ENCODE measurements around the gene MGAT4B. TPM values are rescaled to one million over a fixed set of nuclear protein-coding genes. Genes with fewer than 3 reads are reported as not detected.

The MGAT4B gene
- total RNA-seq, 1 experiment from 2014 or later, result 151 TPM

DNA sequence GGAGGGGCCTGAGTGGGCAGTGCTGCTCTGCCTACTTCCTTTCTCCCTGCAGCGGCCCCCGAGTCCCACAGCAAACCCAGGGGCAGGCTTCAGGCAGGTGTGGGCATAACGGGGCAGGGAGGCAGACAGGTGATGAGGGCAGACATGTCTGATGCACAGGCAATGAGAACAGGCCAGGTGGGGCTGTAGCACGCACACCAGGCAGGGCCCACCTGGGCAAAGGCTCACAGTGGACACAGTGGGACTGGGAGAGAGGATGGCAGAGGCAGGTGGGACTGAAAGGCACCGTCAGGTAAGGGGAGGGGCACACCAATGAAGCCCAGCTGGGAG lies 7.1 kb downstream of the MGAT4B start:
- H3K36me3 Mint-ChIP-seq, result peaks cover 18% of the 10 kb centered on the region
- ATAC-seq, result no peak
- H3K27me3 Mint-ChIP-seq (ENCODE audit: low read depth), result peaks cover 2% of the 10 kb centered on the region; the same call in 1 of the 2 replicates
- TF ChIP-seq, protein P1, sequence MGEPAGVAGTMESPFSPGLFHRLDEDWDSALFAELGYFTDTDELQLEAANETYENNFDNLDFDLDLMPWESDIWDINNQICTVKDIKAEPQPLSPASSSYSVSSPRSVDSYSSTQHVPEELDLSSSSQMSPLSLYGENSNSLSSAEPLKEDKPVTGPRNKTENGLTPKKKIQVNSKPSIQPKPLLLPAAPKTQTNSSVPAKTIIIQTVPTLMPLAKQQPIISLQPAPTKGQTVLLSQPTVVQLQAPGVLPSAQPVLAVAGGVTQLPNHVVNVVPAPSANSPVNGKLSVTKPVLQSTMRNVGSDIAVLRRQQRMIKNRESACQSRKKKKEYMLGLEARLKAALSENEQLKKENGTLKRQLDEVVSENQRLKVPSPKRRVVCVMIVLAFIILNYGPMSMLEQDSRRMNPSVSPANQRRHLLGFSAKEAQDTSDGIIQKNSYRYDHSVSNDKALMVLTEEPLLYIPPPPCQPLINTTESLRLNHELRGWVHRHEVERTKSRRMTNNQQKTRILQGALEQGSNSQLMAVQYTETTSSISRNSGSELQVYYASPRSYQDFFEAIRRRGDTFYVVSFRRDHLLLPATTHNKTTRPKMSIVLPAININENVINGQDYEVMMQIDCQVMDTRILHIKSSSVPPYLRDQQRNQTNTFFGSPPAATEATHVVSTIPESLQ (CRISPR knock-in tag; IDR thresholded peaks at IDR 0.05), result no peak
- TF ChIP-seq, protein P2, sequence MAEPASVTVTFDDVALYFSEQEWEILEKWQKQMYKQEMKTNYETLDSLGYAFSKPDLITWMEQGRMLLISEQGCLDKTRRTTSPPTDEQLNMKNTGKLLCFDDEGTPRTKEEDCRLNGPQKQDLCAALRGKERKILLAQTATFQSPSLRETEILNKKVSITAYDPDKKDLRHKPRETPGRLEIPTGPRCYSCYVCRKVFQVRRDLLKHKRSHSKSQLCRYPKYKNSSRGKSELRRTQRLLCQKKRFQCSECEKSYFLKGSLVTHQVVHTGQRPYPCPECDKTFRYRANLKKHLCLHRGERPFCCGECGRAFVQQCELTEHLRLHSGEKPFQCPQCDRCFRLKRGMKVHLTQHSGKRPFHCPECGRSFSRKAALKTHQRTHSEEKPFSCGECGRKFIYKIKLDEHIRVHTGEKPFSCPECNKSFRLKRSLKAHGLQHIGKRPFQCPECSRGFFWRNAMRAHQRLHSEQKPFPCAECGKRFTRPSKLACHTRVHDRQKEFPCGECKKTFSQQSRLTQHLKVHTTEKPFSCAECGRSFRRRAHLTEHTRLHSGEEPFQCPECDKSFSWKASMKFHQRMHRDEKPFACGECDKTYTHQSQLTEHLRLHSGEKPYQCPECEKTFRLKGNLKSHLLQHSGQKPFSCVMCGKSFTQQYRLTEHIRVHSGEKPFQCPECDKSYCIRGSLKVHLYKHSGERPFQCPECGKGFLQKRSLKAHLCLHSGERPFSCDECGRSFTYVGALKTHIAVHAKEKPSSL (CRISPR knock-in tag; conservative IDR thresholded peaks at IDR 0.05), result no peak
- TF ChIP-seq IRF2 (CRISPR knock-in tag; IDR thresholded peaks at IDR 0.05; ENCODE audit: borderline replicate concordance, low read depth) (no peak), FOXK1 (CRISPR knock-in tag; IDR thresholded peaks at IDR 0.05) (no peak)
- TF ChIP-seq, protein P3, sequence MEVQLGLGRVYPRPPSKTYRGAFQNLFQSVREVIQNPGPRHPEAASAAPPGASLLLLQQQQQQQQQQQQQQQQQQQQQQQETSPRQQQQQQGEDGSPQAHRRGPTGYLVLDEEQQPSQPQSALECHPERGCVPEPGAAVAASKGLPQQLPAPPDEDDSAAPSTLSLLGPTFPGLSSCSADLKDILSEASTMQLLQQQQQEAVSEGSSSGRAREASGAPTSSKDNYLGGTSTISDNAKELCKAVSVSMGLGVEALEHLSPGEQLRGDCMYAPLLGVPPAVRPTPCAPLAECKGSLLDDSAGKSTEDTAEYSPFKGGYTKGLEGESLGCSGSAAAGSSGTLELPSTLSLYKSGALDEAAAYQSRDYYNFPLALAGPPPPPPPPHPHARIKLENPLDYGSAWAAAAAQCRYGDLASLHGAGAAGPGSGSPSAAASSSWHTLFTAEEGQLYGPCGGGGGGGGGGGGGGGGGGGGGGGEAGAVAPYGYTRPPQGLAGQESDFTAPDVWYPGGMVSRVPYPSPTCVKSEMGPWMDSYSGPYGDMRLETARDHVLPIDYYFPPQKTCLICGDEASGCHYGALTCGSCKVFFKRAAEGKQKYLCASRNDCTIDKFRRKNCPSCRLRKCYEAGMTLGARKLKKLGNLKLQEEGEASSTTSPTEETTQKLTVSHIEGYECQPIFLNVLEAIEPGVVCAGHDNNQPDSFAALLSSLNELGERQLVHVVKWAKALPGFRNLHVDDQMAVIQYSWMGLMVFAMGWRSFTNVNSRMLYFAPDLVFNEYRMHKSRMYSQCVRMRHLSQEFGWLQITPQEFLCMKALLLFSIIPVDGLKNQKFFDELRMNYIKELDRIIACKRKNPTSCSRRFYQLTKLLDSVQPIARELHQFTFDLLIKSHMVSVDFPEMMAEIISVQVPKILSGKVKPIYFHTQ (CRISPR knock-in tag; IDR thresholded peaks at IDR 0.05), result no peak
- H3K27ac Mint-ChIP-seq, result no peak overlapping the region
- peaks cover 35% of the 10 kb centered on the region for H3K4me1 Mint-ChIP-seq
- POLR2A ChIA-PET, result no interaction called here
- DNase-seq (ENCODE audit: low spot score), result no peak
- no peaks in the 10 kb centered on the region for H3K9me3 Mint-ChIP-seq
- CTCF ChIA-PET, result no interaction called here
- no peak overlapping the region for H3K4me3 Mint-ChIP-seq

DNA sequence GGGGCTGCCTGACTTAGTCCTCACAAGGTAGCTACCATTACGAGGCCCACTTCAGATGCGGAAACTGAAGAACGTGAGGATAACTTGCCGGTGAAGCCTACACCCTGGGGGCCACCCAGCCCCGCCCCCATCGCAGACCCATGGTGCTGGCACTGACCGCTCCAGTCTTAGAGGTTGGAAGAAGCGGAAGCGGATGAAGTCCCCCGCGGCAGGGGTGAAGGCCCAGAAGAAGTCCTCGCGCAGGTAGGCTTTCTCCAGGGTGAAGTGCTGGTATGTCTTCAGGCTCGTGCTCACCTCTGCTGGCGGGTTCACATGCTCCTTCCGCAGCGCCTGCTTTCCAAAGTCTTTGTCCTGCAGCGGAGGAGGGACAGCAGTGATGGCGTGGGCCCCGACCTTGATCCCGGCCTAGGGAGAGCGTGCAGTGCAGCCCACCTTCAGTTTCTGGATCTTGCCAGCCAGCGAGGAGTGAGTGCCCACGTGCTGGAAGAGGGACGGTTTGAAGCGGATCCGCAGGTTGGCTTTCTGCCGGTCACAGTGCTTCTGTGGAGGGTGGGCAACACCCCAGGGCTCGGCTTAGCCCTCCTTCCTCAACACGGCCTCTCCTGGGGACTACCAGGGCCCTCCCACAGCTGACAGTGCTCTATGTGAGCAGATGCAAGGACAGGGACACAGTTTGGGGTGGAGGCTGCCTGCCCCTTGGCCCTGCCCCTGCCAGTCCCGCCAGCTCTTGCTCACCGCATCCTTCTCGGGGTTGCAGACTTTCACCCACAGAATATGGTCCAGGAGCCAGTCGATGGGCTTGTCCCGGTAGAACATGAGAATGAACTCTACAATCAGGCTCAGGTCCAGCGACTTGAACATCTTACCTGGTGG lies 7.7 kb downstream of the MGAT4B start:
- Mint-ChIP-seq H3K27ac (no peak overlapping the region), H3K36me3 (peaks cover 18% of the 10 kb centered on the region), H3K4me1 (peaks cover 35% of the 10 kb centered on the region), H3K4me3 (no peak overlapping the region), H3K27me3 (ENCODE audit: low read depth) (no peaks in the 10 kb centered on the region), H3K9me3 (no peaks in the 10 kb centered on the region)
- ChIA-PET POLR2A (no interaction called here), CTCF (interaction anchor here (5.7 kb wide), 1 partner anchor 36 kb away, joined by 39 read pairs; no protein-coding TSS in a partner anchor)
- DNase-seq (ENCODE audit: low spot score) (no peak), ATAC-seq (no peak)
- no peak for TF ChIP-seq ESRRA (CRISPR knock-in tag; IDR thresholded peaks at IDR 0.05; ENCODE audit: borderline replicate concordance)
- TF ChIP-seq TEAD1 (CRISPR knock-in tag; IDR thresholded peaks at IDR 0.05), result no peak
- TF ChIP-seq HMGA2 (CRISPR knock-in tag; IDR thresholded peaks at IDR 0.05), result no peak
- TF ChIP-seq CREM (CRISPR knock-in tag; IDR thresholded peaks at IDR 0.05), result no peak
- TF ChIP-seq, protein P4, sequence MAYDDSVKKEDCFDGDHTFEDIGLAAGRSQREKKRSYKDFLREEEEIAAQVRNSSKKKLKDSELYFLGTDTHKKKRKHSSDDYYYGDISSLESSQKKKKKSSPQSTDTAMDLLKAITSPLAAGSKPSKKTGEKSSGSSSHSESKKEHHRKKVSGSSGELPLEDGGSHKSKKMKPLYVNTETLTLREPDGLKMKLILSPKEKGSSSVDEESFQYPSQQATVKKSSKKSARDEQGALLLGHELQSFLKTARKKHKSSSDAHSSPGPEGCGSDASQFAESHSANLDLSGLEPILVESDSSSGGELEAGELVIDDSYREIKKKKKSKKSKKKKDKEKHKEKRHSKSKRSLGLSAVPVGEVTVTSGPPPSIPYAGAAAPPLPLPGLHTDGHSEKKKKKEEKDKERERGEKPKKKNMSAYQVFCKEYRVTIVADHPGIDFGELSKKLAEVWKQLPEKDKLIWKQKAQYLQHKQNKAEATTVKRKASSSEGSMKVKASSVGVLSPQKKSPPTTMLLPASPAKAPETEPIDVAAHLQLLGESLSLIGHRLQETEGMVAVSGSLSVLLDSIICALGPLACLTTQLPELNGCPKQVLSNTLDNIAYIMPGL (CRISPR knock-in tag; IDR thresholded peaks at IDR 0.05), result no peak
- TF ChIP-seq, protein P5, sequence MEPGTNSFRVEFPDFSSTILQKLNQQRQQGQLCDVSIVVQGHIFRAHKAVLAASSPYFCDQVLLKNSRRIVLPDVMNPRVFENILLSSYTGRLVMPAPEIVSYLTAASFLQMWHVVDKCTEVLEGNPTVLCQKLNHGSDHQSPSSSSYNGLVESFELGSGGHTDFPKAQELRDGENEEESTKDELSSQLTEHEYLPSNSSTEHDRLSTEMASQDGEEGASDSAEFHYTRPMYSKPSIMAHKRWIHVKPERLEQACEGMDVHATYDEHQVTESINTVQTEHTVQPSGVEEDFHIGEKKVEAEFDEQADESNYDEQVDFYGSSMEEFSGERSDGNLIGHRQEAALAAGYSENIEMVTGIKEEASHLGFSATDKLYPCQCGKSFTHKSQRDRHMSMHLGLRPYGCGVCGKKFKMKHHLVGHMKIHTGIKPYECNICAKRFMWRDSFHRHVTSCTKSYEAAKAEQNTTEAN (CRISPR knock-in tag; IDR thresholded peaks at IDR 0.05), result no peak
- TF ChIP-seq KAT7 (CRISPR knock-in tag; IDR thresholded peaks at IDR 0.05; ENCODE audit: borderline replicate concordance), result no peak
- TF ChIP-seq, protein P6, sequence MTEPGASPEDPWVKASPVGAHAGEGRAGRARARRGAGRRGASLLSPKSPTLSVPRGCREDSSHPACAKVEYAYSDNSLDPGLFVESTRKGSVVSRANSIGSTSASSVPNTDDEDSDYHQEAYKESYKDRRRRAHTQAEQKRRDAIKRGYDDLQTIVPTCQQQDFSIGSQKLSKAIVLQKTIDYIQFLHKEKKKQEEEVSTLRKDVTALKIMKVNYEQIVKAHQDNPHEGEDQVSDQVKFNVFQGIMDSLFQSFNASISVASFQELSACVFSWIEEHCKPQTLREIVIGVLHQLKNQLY (CRISPR knock-in tag; IDR thresholded peaks at IDR 0.05), result no peak
- TF ChIP-seq TP53 (CRISPR knock-in tag; IDR thresholded peaks at IDR 0.05), result no peak
- TF ChIP-seq NFYB (CRISPR knock-in tag; conservative IDR thresholded peaks at IDR 0.05; ENCODE audit: low read depth), result no peak
- TF ChIP-seq, protein P7, sequence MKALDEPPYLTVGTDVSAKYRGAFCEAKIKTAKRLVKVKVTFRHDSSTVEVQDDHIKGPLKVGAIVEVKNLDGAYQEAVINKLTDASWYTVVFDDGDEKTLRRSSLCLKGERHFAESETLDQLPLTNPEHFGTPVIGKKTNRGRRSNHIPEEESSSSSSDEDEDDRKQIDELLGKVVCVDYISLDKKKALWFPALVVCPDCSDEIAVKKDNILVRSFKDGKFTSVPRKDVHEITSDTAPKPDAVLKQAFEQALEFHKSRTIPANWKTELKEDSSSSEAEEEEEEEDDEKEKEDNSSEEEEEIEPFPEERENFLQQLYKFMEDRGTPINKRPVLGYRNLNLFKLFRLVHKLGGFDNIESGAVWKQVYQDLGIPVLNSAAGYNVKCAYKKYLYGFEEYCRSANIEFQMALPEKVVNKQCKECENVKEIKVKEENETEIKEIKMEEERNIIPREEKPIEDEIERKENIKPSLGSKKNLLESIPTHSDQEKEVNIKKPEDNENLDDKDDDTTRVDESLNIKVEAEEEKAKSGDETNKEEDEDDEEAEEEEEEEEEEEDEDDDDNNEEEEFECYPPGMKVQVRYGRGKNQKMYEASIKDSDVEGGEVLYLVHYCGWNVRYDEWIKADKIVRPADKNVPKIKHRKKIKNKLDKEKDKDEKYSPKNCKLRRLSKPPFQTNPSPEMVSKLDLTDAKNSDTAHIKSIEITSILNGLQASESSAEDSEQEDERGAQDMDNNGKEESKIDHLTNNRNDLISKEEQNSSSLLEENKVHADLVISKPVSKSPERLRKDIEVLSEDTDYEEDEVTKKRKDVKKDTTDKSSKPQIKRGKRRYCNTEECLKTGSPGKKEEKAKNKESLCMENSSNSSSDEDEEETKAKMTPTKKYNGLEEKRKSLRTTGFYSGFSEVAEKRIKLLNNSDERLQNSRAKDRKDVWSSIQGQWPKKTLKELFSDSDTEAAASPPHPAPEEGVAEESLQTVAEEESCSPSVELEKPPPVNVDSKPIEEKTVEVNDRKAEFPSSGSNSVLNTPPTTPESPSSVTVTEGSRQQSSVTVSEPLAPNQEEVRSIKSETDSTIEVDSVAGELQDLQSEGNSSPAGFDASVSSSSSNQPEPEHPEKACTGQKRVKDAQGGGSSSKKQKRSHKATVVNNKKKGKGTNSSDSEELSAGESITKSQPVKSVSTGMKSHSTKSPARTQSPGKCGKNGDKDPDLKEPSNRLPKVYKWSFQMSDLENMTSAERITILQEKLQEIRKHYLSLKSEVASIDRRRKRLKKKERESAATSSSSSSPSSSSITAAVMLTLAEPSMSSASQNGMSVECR (CRISPR knock-in tag; IDR thresholded peaks at IDR 0.05; ENCODE audit: borderline replicate concordance), result no peak
- no peak for TF ChIP-seq SMAD3 (CRISPR knock-in tag; IDR thresholded peaks at IDR 0.05; ENCODE audit: borderline replicate concordance)
- no peak for TF ChIP-seq FOXP1 (CRISPR knock-in tag; IDR thresholded peaks at IDR 0.05; ENCODE audit: borderline replicate concordance)

All from WTC11 (cell line).